Neural progenitor cell (in vitro differentiated cells): Measurements from ENCODE around the gene PKNOX1.

ENCODE experiments used
- EZH2 ChIP-seq: fragments of 200-600 bp; sonication (generic); IDR thresholded peaks from 2 replicates; pipeline ENCODE4 v1.6.1; 2017; ENCODE audit warnings: antibody characterized with exemption, mild to moderate bottlenecking, moderate library complexity
- TF ChIP-seq, protein P1 (sequence below): fragments of 200-600 bp; sonication (generic); IDR thresholded peaks from 2 replicates; pipeline ENCODE4 v1.5.1; 2017; ENCODE audit warnings: antibody characterized with exemption, mild to moderate bottlenecking

DNA sequence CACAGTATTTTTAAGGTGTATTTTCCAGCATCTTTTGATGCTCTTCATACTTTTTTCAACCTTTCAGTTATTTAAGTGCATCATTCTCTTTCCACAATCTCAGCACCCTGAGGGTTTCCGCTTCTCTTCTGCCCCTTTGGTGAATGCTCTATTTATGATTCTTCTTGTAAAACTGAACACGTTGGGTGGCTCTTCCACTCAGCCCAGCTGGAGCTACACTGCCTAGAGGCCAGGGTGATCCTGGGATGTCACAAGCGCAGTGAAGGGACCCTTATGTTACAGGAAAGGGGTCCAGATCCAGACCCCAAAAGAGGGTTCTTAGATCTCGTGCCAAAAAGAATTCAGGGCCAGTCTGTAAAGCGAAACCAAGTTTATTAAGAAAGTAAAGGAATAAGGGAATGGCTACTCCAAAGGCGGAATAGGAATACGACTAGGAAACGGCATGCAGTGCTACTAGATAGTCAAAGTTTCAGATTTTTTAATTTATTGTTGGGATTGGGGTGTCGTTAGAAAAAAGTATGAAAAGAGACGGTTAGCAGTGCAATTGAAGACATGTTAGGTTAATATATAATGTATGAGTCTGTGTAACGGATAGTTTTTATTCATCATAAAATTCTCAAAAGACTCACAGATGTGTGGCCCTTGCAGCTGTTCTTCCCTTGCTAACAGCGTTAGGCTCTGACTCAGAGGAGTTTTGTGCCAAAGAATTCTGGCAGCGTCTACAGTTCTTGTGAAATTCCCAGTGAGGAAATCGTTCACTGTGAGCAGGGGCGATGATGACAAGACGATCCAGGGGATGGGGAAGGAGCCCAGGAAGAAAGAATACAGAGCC, 34.6 kb upstream of the PKNOX1 start:
- TF ChIP-seq, protein P1, sequence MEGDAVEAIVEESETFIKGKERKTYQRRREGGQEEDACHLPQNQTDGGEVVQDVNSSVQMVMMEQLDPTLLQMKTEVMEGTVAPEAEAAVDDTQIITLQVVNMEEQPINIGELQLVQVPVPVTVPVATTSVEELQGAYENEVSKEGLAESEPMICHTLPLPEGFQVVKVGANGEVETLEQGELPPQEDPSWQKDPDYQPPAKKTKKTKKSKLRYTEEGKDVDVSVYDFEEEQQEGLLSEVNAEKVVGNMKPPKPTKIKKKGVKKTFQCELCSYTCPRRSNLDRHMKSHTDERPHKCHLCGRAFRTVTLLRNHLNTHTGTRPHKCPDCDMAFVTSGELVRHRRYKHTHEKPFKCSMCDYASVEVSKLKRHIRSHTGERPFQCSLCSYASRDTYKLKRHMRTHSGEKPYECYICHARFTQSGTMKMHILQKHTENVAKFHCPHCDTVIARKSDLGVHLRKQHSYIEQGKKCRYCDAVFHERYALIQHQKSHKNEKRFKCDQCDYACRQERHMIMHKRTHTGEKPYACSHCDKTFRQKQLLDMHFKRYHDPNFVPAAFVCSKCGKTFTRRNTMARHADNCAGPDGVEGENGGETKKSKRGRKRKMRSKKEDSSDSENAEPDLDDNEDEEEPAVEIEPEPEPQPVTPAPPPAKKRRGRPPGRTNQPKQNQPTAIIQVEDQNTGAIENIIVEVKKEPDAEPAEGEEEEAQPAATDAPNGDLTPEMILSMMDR = no peak
- no peak for TF ChIP-seq EZH2
